Skin epidermis (tissue), 12 donors: Measurements from ENCODE around the gene SSH2.
"Not testable (repeated sequence)": the region's sequence is repeated elsewhere in the genome, so short reads cannot be mapped to it uniquely, and the experiment has no call there.

ENCODE experiments used
- H3K27ac ChIP-seq, 21 experiments: fragments of 200-600 bp; sonication (generic) in 11 of 21; one replicate each; pipeline ENCODE4 v1.5.0; 2020; ENCODE audit warnings: mild to moderate bottlenecking in 3 of 21, inconsistent platforms in 2 of 21, moderate library complexity in 2 of 21
- H3K4me3 ChIP-seq, 7 experiments: fragments of 200-600 bp; sonication (generic) in 2 of 7; one replicate each; pipeline ENCODE4 v1.5.0; 2020; ENCODE audit warnings: inconsistent platforms in 2 of 7, mild to moderate bottlenecking in 2 of 7, moderate library complexity in 1 of 7

Gene SSH2

DNA sequence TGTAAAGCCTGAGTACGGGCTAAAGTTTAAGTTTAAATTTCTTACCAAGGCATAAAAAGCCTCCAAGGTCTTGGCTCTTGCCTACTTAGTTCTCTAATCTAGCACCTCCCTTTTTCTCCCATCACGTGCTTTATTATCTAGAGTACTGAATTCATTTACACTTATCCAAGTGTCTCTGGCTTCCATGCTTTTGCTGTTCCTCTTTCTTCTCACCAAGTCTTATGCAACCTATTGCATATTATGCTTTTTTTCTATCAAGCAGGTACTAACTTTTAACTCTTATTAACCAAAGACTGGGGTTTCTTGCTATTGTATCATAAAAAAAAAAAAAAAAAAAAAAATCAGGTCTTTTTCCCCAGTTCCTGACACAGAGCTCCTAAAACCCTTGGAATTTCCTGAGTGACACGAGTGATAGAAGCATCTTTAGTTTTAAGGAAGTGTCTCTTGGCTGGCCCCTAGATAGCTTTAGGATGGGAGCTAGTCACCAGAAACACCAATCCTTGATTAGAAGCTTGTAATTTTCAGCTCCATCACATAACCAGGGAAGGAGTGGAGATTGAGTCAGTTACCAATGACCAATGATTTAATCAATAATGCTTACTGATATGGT, 44.9 kb downstream of the SSH2 start:
- no peak overlapping the region for H3K27ac ChIP-seq
- no peak overlapping the region for H3K4me3 ChIP-seq

DNA sequence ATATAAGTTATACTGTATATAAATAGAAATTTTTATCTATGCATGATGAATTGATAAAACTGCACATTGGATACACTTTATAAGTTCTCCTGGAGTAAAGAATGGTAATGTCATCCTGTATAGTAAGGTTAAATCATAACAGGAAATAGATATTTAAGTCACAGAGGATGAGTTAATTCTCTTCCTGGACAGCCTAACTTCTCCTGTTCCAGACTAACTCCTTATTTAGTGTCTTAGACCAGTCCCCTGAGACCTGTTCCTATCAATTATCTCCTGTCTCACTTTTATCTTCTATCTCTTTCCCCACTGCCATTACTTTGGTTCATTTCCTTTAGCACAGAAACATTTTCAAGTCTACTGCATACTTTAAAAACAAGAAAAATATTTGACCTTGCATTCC, 46.5 kb downstream of the SSH2 start:
- Histone ChIP-seq H3K27ac (no peak overlapping the region), H3K4me3 (no peak overlapping the region)

DNA sequence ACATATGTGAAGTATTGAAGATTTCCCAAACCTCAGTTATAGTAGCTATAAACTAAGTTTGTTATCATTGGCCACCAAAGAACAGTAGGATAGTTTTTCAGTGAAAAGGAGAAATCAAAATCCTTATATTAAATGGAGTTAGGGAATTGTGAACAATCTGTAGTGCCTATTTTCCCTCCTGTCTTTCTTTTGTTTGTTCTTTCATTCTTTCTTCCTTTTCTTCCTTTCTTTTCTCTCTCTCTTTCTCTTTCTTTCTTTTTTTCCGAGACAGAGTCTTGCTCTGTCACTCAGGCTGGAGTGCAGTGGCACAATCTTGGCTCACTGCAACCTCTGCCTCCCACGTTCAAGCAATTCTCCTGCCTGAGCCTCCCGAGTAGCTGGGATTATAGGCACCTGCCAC, 48.8 kb downstream of the SSH2 start:
- no peak overlapping the region for H3K4me3 ChIP-seq
- no peak overlapping the region for H3K27ac ChIP-seq

DNA sequence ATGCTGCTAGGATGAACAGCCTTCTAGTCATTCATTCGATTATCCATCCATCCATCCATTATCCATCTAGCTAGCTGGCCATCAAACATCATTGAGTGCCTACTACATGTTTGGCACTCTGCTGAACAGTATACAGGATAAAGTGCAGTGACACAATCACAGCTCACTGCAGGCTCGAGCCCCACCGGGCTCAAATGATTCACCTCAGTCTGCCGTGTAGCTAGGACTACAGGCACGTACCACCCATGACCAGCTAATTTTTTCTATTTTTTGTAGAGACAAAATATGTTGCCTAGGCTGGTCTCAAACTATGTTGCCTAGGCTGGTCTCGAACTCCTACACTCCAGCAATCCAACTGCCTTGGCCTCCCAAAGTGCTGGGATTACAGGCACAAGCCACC, 50.0 kb downstream of the SSH2 start:
- no peak overlapping the region for H3K4me3 ChIP-seq
- H3K27ac ChIP-seq, result no peak overlapping the region

DNA sequence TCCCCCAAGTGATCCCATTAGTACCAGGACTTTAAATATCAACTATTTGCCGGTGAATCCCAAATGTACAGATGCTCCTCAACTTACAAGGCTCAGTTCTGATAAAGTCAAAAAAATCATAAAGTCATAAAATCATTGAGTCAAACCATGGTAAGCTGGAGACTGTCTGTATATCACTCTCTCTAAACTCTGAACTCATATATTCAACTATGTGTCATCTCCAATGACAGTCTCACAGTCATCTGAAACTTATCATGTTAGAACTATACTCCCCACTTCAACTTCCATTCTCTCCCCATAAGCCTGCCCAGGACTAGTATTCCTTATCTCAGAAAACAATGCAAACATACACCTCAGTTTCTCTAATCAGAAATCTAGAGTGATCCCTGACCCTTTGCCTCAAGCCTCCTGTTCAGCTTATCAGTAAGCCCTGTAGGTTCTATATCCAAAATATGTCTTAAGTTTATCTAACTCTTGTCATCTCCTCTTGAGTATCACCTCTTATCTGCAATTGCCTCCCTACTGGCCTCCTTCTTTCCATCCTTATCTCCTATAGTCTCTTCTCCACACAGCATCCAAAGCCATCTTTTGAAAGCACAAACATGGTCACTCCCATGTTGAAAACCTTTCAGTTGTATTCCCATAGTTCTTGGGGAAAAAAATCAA, 55.0 kb downstream of the SSH2 start:
- Histone ChIP-seq H3K4me3 (no peak overlapping the region), H3K27ac (no peak overlapping the region)

DNA sequence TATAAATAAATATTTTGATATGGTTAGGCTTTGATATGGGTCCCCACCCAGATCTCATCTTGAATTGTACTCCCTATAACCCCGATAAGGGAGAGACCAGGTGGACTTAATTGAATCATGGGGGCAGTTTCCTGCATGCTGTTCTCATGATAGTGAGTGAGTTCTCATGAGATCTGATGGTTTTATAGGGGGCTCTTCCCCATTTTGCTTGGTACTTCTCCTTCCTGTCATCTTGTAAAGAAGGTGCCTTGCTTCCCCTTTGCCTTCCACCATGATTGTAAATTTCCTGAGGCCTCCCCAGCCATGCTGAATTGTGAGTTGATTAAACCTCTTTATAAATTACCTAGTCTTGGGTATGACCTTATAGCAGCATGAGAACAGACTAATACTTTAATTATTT, 55.7 kb downstream of the SSH2 start:
- not testable (repeated sequence) for H3K4me3 ChIP-seq, H3K27ac ChIP-seq

DNA sequence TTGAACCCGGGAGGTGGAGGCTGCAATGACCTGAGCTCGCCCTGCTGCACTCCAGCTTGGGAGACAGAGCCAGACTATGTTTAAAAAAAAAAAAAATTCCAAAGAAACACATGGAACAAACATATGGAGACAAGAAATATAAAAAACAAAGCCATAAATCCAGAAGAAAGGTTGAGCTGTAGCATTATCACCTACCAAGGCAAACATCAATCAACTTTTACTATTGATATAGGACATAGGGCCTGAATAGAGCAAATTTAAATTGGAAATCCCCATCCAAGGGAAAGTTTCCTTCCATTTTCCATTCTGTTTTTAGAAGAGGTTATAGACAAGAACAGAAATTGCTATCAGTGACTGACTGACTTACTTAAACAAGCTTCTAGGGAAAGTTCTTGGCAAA, 56.6 kb downstream of the SSH2 start:
- Histone ChIP-seq H3K4me3 (no peak overlapping the region), H3K27ac (no peak overlapping the region)

DNA sequence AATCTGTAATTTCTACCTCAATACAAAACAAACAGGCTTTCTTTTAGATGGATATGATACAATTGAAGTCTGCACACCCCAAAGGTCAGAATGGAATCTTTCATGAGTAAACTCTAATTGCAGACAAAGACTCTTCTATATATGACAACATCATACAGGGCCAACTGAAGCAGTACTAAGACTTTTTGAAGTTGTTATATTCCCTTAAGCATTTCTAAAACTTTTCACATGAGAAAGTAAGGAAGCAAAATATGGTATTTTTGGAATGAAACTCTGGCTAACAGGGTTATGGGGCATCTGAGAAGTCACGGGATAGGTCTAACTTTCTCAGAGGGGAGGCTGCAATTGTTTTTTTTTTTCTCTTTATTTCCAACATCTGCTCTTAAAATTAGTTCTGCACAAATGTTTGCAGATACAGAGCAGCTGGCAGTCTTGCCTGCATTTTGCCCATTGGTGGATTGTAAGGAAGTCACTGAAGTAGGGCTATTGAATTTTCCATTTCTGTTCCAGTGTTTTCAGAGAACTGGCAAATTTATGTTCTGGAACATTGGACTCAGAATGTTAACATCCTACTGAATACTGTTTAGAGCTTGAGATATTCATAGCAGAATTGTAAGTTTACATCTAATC, 59.1 kb downstream of the SSH2 start:
- Histone ChIP-seq H3K27ac (no peak overlapping the region), H3K4me3 (no peak overlapping the region)

DNA sequence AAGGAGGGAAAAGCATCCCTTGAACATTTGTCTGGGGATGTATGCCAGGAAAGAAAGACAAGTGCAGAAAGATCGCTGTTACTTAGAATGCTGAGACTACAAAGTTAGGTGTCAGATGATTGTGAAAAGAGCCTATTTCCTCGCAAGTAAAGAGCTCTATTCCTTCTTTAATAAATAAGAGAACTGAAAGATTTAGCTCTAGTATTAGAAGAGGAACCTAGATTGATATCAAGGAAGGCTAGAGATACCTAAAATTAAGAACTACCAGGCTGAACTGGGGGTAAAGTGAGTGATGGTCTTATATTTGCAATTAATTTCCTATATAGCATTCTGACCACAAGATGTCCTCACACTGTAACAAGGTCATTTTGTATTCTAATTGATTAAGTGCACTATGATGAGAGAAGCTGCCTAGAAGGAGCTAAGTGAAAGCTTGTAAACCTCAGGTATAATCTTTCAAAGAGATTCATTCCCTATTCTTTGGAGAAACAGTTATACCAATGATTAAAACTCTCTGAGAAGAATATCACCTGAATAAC, 62.3 kb downstream of the SSH2 start:
- H3K27ac ChIP-seq, result no peak overlapping the region

DNA sequence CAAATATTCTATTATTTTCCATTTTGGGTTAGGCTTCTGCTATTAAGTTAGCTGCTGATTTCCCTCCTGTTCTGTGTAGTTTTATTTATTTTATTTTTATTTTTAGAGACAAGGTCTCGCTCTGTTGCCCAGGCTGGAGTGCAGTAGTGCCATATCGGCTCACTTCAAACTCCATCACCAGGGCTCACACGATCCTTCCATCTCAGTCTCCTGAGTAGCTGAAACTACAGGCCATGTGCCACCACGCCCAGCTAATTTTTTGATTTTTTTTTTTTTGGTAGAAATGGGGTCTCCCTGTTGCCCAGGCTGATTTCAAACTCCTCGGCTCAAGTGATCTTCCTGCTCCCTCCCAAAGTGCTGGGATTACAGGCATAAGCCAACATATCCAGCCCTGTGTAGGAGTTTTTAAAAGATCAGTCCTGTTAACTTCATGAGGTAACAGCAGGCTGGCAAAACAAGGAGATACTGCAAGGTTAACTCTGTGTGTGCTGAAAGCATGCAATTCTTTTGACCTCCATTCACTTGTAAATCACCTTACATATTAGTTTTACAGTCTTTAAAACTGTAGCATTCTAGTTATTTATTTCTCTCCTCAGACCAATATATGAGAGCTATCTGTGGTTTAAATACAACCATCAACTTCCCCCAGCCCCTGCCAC, 63.2 kb downstream of the SSH2 start:
- Histone ChIP-seq H3K27ac (no peak overlapping the region), H3K4me3 (no peak overlapping the region)

More for the DNA sequence above, 62.3 kb downstream of the SSH2 start:
- no peak overlapping the region for H3K4me3 ChIP-seq

DNA sequence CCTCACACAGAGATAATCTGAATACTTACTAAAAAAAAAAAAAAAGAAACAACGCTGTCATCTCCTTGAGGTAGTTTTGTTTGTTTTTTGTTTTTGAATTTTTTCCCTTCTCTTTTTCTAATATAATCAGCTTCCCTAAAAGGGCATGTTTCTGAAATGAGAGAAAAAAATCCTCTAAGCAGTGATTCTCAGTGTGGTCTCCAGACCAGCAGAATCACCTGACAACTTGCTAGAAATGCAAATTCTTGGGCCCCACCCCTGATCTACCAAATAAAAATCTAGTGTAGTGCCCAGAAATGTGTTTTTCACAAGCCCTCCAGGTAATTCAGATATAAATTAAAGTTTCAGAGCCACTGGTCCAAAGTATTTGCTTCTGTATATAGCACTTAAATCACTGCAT, 65.4 kb downstream of the SSH2 start:
- Histone ChIP-seq H3K27ac (no peak overlapping the region), H3K4me3 (no peak overlapping the region)

DNA sequence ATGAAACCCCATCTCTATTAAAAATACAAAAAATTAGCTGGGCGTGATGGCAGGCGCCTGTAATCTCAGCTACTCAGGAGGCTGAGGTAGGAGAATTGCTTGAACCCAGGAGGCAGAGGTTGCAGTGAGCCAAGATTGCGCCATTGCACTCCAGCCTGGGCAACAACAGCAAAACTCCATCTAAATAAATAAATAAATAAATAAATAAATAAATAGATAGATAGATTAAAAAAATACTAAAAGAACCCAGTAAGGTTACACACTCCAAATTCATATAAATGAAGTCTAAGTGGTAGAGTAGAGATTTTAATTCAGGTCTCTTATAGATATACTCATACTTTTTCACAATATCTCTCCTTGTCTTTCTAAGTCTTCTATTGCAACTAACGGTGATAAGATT, 65.9 kb downstream of the SSH2 start:
- not testable (repeated sequence) for H3K4me3 ChIP-seq, H3K27ac ChIP-seq

DNA sequence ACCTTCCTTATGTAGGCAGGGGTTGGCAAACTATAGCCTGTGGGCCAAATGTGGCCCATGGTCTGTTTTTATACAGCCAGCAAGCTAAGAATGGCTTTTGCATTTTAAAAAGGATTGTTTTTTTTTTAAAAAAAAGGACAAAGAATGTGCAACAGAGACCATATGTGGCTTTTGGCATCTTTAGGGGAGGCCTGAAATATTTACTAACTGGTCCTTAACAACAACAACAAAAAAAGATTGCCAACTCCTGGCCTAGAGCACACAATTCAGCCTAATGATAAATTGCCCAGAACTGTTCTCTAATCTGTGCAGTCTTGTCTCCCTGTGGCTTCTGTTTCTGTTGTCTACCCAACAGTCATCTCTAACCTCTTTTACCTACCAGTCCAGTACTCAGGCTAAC, 67.1 kb downstream of the SSH2 start:
- H3K4me3 ChIP-seq, result no peak overlapping the region
- H3K27ac ChIP-seq, result no peak overlapping the region

DNA sequence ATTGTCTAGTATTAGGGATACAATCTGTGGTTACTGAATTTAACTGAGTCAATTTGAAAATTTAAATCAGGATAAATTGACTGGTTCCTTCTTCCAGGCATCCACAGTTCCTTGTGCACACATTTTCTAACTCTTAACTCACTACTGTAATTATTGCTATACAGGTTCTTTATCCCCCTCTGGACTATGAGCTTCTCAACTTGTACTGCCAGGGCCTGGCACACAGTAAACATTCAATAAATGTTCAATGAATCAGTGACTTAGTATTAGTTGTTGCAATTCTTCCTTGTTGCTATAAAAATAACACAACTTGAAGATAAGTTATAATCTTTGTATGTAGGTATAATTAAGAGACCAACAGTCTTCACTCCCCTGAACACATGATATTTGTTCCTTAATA, 67.9 kb downstream of the SSH2 start:
- no peak overlapping the region for H3K4me3 ChIP-seq
- no peak overlapping the region for H3K27ac ChIP-seq

DNA sequence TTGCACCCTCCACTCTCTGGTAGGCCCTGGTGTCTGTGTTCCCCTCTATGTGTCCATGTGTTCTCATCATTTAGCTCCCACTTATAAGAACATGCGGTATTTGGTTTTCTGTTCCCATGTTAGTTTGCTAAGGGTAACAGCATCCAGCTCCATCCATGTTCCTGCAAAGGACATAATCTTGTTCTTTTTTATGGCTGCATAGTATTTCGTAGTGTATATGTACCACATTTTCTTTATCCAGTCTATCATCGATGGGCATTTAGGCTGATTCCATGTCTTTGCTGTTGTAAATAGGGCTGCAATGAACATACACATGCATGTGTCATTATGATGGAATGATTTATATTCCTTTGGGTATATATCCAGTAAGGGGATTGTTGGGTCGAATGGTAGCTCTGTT, 70.6 kb downstream of the SSH2 start:
- H3K27ac ChIP-seq, H3K4me3 ChIP-seq: not testable (repeated sequence)

DNA sequence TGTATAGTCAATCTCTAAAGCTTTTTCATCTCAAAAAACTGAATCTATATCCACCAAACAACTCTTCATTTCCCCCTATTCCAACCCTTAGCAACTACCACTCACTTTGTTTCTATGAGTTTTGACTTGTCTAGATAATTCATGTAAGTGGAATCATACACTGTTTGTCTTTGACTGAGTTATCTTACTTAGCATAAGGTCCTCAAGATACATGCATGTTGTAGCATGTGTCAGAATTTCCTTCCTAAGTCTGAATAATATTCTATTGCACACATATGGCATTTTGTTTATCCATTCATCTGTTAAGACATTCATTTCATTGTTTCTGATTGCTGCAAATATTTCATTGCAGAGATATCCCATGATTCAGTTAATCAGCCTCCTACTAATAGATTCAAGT, 72.2 kb downstream of the SSH2 start:
- Histone ChIP-seq H3K27ac (no peak overlapping the region), H3K4me3 (no peak overlapping the region)

DNA sequence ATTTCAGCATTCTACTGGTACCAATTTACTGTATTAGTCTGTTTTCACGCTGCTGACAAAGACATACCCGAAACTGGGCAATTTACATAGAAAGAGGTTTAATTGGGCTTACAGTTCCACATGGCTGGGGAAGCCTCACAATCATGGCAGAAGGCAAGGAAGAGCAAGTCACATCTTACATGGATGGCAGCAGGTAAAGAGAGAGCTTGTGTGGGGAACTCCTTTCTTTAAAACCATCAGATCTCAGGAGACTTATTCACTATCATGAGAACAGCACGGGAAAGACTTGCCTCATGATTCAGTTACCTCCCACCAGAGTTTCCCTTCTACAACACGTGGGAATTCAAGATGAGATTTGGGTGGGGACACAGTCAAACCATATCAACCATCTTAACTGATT, 72.9 kb downstream of the SSH2 start:
- H3K4me3 ChIP-seq, H3K27ac ChIP-seq: not testable (repeated sequence)

DNA sequence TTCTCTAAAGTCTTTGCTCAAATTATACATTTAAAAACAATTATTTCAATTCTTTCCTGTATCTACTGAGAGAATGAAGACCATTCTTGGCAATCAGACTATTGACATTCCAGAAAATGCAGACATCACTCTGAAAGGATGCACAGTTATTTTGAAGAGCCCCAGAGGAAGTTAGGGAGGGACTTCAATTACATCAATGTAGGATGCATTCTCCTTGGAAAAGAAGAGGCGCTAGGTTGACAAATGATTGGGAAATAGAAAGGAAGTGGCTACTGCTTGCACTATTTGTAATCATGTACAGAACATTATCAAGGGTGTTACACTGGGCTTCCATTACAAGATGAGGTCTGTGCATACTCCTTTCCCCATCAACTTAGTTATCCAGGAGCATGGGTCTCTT, 74.3 kb downstream of the SSH2 start:
- no peak overlapping the region for H3K4me3 ChIP-seq
- no peak overlapping the region for H3K27ac ChIP-seq

DNA sequence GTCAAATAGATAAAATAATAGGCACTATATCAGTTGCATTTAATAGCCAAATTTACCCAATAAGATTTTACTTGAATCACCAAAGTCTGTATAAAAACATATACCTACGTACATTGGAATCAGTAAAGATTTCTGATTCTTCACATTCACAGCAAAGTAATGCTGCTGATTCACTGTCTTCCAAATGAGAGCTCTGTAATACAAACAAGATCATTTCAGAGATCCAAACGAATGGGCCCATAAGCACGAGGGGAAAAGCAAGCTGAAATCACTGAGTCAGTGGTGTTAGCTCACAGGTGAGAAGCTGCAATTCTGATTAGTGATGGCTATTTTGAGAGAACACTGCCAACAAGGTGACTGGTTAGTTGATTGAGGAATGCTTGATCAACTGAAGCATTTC, 81.3 kb downstream of the SSH2 start:
- H3K27ac ChIP-seq, result no peak overlapping the region
- H3K4me3 ChIP-seq, result no peak overlapping the region

DNA sequence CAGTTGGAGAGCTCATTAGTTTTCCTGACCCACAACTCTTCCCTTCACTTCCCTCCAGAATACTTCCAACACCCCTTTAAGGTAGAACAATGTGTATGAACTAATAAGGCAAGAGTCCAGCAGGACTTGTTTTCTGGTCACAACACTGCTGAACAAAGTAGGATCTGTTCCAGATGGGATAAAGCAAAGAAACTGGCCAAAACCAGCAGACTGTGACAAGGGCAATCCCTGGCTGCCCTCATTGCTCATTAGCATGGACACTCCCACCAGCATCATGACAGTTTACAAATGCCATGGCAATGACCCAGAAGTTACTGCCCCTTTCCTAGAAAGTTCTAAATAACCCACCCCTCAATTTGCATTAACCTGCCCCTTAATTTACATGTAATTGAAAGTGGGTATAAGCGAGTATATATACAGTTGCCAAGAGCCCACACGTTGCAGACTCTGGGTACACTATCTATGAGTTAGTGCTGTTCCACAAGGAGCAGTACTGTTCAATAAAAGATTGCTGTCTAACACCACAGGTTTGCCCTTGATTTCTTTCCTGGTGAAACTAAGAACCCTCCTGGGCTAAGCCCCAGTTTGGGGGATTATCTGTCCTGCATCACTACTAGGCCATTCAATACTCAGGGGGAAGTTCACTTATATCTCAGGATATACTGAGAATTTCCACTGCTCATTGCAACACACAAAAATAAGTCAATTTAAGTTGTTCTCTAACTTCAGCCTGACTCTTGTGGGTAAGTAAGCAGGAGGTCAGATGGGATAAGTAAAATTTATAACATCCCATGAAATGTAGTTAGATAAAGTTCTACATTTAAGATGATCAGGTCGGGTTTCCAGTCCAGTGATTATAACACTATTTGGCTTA, 82.3 kb downstream of the SSH2 start:
- Histone ChIP-seq H3K27ac (no peak overlapping the region), H3K4me3 (no peak overlapping the region)
